NCI-H446 treated with DMSO at 0.1 percent for 48 hours (cell line): ENCODE data around the gene TRNAU1AP.
"Not testable (repeated sequence)": the region's sequence is repeated elsewhere in the genome, so short reads cannot be mapped to it uniquely, and the experiment has no call there.

Experiments
- DNase-seq: peaks from one replicate; lab custom pipeline; 2025; lab: John Stamatoyannopoulos, UW

Gene TRNAU1AP

DNA sequence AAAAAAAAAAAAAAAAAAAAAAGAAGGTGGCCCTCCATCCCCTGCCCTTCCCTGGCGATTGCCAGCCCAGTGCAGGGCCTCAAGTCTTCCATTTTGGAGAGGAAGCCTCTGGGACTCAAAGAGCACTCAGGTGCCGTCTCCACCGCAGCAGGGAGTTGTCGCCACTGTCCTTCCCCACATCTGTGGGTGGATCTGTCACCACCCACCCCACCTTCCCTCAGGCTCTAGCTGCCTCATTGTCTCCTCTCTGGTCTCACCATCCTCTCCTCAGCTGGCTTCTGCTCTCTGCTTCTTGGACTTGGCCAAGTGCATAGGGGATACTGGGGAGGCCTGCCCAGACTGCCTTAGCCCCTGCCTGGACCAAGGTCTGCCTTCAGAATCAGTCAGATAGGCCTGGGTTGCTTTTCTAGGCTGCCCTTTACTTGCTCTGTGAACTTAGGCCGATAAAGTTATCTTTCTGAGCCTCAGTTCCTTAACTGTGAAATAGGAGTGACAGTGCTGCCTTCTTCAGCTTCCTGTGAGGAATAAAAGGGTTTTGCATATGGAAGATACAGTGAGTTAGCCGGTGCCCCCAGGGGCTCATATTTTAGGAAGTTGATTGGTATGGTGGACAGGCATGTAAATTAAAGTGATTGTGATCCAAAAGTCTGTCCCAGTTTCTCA, 31.3 kb upstream of the TRNAU1AP start:
- no peak for DNase-seq

DNA sequence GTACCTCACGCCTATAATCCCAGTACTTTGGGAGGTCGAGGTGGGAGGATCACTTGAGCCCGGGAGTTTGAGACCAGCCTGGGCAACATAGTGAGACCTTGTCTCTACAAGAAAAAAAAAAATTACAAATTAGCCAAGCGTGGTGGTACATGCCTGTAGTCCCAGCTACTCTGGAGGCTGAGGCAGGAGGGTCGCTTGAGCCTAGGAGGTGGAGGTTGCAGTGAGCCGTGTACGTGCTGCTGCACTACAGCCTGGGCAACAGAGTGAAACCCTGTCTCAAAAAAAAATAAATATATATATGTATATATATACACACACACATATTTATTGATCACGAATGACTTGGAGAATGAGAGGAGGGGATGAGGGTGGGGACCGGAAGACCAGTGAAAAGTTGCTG, 30.3 kb upstream of the TRNAU1AP start:
- not testable (repeated sequence) for DNase-seq

- not testable (repeated sequence) for DNase-seq
Observed at GRCh38 chr1:28525002-28525642, 27.8 kb upstream of the TRNAU1AP start.

DNA sequence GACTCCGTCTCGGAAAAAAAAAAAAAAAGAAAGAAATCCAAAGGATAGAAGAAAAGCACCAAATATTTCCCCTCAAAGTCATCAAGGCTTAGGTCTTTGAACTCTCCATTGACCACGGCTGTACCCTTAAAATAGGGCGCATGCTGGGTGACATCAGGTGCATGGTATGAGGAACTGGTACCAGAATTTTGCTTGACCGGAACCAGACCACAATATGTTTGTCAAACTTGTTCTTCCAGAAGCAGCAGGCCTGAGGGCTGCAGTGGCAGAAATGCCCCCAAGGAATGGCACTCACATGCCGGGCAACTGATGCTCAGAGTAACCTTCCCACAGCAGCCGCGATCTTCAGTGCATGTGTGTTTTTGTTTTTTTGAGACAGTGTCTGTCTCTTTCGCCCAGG, 26.0 kb upstream of the TRNAU1AP start:
- no peak for DNase-seq

DNA sequence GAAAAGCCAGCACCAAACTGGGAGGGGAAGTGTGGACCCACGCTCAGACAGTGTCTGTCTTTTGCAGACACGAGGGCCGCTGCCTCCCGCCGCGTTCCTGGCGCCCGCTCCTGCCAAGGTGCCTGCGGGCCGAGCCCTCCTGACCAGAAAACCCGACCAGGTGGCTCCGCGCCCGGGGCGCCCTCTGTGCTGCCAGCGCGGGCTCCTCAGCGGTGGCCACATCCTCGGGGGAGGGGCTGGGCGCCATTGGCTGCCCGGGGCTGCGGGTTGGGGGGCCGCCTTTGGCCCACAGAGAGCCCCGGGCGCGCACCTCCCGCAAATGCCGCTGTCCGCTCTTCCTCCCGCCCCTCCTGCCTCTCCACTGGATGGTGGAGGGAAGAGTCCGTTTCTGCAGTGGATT, 22.4 kb upstream of the TRNAU1AP start:
- no peak for DNase-seq

GRCh38 chr1:28534671-28535070, 18.2 kb upstream of the TRNAU1AP start:
- DNase-seq = no peak

DNA sequence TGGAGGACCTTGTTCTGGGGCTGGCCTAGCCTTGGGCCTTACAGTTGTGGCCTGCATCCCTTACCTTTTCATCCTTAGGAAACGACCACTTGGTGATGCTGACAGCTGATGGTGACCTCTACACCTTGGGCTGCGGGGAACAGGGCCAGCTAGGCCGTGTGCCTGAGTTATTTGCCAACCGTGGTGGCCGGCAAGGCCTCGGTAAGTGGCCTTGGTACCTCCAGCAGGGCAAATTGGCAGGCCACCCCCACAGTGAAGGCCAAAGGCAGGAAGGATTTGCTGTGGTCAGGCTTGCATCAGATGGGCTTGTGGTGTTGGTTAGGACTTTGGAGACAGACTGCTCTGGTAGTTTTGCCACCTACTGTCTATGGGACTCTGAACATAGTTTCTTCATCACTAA, 17.7 kb upstream of the TRNAU1AP start:
- DNase-seq = no peak

DNA sequence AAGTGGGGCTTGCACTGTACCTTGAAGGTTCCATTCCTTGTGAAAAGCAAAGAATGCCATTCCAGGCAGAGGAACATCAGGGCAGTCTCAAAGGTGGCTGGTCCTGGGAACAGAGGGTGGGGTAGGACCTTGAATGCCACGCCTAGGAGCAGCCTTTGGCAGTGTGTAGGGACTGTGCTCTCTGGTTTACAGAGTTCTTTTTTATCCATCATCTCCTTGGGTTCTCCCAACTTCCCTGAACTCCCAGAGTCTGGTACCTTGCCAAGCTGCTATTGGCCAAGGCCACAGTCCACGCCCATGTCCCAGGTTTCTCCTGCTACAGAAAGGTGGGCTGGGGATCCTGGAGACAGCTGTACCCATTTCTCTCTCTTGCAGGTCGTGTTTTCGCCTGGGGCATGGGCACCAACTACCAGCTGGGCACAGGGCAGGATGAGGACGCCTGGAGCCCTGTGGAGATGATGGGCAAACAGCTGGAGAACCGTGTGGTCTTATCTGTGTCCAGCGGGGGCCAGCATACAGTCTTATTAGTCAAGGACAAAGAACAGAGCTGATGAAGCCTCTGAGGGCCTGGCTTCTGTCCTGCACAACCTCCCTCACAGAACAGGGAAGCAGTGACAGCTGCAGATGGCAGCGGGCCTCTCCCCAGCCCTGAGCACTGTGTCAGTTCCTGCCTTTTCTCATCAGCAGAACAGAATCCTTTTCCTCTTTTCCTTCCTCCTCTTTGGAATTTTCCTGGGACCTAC, 15.3 kb upstream of the TRNAU1AP start:
- DNase-seq = no peak

GRCh38 chr1:28538286-28538685, 14.6 kb upstream of the TRNAU1AP start:
- DNase-seq = no peak

DNA sequence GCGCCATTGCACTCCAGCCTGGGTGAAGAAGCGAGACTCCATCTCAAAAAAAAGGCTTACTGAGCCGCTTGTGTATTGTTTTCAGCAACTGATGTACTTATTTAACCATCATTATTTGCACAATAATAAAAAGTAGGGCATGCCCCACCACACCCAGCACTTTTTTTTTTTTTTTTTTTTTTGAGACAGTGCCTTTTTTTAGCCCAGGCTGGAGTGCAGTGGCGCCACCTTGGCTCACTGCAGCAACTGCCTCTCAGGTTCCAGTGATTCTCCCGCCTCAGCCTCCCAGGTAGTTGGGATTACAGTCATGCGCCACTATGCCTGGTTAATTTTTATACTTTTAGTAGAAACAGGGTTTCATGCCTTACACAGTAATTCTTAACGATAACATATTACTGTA, 12.2 kb upstream of the TRNAU1AP start:
- DNase-seq = no peak

GRCh38 chr1:28541414-28542015, 11.4 kb upstream of the TRNAU1AP start:
- DNase-seq = not testable (repeated sequence)

DNA sequence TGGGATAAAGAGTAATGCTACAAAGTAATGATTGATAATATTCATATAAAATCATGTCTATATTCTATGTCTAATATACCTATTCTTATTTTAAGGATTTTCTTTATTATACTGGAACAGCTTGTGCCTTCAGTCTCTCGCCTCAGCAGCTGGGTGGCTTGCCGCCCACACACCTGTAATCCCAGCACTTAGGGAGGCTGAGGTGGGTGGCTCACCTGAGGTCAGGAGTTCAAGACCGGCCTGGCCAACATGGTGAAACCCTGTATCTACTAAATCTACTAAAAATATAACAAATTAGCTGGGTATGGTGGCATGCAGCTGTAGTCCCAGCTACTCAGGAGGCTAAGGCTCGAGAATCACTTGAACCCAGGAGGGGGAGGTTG, 7.6 kb upstream of the TRNAU1AP start:
- DNase-seq = no peak

- no peak for DNase-seq
Observed at GRCh38 chr1:28548318-28548717, 4.6 kb upstream of the TRNAU1AP start.

- DNase-seq = no peak
Observed at GRCh38 chr1:28551381-28551780, 1.5 kb upstream of the TRNAU1AP start.

GRCh38 chr1:28560886-28561285, 8.0 kb downstream of the TRNAU1AP start:
- no peak for DNase-seq

DNA sequence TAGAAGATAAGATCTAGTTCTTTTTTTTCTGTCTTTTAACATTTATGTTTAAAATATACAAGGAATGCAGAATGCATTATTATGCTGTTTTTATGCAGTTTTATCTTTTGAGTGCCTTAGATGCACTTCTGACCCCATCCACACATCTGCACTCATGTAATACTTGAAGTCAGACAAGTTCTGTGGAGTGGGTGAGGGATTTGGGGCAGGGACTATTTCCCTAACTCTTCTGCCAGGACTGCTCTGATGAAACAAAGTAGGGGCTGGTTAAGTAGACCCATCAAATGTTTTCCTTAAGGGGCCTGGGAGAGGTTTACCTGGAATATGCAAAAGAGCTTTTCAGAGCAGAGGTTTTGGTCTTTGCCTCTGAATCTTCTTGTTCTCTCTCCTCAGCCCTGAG, 11.4 kb downstream of the TRNAU1AP start:
- no peak for DNase-seq

GRCh38 chr1:28565040-28565439, 12.2 kb downstream of the TRNAU1AP start:
- DNase-seq = no peak

GRCh38 chr1:28565726-28566125, 12.8 kb downstream of the TRNAU1AP start:
- no peak for DNase-seq

DNA sequence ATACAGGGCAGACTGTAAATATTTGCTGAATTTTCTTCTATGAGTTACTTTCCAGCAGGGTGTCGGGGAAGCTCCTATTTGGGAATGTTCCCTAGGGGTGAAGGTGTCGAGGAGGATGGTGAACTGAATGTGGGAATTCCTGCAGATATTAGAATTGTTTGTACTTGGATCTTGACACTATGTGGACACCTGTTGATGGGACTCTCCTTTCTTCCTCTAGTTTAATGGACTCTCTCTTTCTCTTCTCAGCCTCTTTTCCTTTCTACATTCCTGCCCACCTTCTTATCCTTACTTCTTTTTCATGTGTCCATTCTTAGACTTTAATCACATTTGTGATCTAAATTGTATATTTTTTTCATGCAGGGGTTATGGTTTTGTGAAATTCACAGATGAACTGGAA, 14.0 kb downstream of the TRNAU1AP start:
- DNase-seq = no peak

GRCh38 chr1:28571911-28572310, 19.0 kb downstream of the TRNAU1AP start:
- no peak for DNase-seq

GRCh38 chr1:28572891-28573290, 20.0 kb downstream of the TRNAU1AP start:
- not testable (repeated sequence) for DNase-seq

- no peak for DNase-seq
Observed at GRCh38 chr1:28573564-28573963, 20.7 kb downstream of the TRNAU1AP start.
